HL-60 (cell line): Measurements from ENCODE around the gene WDR33.

ENCODE experiments used
- DNase-seq, 2 experiments: peaks; one replicate each; pipeline ENCODE4 v3.0.0-alpha.2; 2010 to 2020; ENCODE audit warnings: low read depth in 1 of 2, low spot score in 1 of 2
- H3K27ac ChIP-seq: fragments of 250-450 bp; sonication (Bioruptor Pico); replicated peaks from 2 replicates; pipeline ENCODE4 v1.5.1; 2020; ENCODE audit warnings: mild to moderate bottlenecking, moderate library complexity
- H3K27me3 ChIP-seq: fragments of 250-450 bp; sonication (Bioruptor Pico); 2 replicates; pipeline ENCODE4 v1.5.1; 2021; ENCODE audit warnings: mild to moderate bottlenecking, moderate library complexity; ENCODE audit not compliant: insufficient read depth, poor library complexity, severe bottlenecking
- H3K4me3 ChIP-seq: replicated peaks from 2 replicates; pipeline ENCODE4 v1.5.1; 2011; ENCODE audit warnings: mild to moderate bottlenecking, control low read depth, low read length; ENCODE audit not compliant: insufficient read depth
- GABPA ChIP-seq: IDR thresholded peaks from 2 replicates; pipeline ENCODE4 v1.6.1; 2012; ENCODE audit warnings: low read depth
- POLR2AphosphoS5 ChIP-seq: IDR thresholded peaks from 2 replicates; pipeline ENCODE4 v1.6.1; 2012; ENCODE audit warnings: low read depth
- SPI1 ChIP-seq: IDR thresholded peaks from 2 replicates; pipeline ENCODE4 v1.6.1; 2012; ENCODE audit warnings: low read depth, mild to moderate bottlenecking, borderline replicate concordance
- TF ChIP-seq, protein P1 (sequence below): IDR thresholded peaks from 2 replicates; pipeline ENCODE4 v1.6.1; 2012; ENCODE audit warnings: low read depth; ENCODE audit not compliant: insufficient replicate concordance
- TF ChIP-seq, protein P2 (sequence below): IDR thresholded peaks from one replicate; pipeline ENCODE4 v1.5.1; 2011; ENCODE audit warnings: low read length, control low read depth, inconsistent platforms; ENCODE audit not compliant: insufficient read depth

WDR33 gene

DNA sequence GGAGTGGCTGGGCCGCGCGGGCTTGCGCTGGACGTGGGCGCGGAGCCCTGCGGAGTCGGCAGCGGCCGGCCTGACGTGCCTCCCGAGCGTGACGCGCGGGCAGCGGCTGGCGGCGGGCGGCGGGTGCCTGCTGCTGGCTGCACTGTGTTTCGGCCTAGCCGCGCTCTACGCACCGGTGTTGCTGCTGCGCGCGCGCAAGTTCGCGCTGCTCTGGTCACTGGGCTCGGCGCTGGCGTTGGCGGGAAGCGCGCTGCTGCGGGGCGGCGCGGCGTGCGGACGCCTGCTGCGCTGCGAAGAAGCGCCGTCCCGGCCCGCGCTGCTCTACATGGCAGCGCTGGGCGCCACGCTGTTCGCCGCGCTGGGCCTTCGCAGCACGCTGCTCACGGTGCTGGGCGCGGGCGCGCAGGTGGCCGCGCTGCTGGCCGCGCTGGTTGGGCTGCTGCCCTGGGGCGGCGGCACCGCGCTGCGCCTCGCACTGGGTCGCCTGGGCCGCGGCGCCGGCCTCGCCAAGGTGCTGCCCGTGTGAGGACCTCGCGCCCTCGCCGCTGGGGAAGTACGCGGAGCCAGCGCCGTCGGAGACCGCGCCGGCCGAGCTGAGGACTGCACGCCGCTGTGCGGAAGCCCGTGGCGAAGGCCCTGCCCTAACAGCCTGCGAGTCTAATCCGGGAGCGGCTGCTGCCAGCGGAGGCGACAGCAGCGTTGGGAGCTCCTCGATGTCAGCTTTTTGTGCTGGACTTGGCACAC is 109.1 kb downstream of the WDR33 start:
- TF ChIP-seq SPI1 (peak; percentile 39; the same call in 1 of the 2 replicates), POLR2AphosphoS5 (peak; percentile 84)
- TF ChIP-seq, protein P1, sequence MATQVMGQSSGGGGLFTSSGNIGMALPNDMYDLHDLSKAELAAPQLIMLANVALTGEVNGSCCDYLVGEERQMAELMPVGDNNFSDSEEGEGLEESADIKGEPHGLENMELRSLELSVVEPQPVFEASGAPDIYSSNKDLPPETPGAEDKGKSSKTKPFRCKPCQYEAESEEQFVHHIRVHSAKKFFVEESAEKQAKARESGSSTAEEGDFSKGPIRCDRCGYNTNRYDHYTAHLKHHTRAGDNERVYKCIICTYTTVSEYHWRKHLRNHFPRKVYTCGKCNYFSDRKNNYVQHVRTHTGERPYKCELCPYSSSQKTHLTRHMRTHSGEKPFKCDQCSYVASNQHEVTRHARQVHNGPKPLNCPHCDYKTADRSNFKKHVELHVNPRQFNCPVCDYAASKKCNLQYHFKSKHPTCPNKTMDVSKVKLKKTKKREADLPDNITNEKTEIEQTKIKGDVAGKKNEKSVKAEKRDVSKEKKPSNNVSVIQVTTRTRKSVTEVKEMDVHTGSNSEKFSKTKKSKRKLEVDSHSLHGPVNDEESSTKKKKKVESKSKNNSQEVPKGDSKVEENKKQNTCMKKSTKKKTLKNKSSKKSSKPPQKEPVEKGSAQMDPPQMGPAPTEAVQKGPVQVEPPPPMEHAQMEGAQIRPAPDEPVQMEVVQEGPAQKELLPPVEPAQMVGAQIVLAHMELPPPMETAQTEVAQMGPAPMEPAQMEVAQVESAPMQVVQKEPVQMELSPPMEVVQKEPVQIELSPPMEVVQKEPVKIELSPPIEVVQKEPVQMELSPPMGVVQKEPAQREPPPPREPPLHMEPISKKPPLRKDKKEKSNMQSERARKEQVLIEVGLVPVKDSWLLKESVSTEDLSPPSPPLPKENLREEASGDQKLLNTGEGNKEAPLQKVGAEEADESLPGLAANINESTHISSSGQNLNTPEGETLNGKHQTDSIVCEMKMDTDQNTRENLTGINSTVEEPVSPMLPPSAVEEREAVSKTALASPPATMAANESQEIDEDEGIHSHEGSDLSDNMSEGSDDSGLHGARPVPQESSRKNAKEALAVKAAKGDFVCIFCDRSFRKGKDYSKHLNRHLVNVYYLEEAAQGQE = no peak
- H3K27ac ChIP-seq = peak overlapping the region; percentile 92
- H3K27me3 ChIP-seq = no peaks in the 10 kb centered on the region
- peak; percentile 61 to 85 for DNase-seq
- peak overlapping the region; percentile 34 for H3K4me3 ChIP-seq

DNA sequence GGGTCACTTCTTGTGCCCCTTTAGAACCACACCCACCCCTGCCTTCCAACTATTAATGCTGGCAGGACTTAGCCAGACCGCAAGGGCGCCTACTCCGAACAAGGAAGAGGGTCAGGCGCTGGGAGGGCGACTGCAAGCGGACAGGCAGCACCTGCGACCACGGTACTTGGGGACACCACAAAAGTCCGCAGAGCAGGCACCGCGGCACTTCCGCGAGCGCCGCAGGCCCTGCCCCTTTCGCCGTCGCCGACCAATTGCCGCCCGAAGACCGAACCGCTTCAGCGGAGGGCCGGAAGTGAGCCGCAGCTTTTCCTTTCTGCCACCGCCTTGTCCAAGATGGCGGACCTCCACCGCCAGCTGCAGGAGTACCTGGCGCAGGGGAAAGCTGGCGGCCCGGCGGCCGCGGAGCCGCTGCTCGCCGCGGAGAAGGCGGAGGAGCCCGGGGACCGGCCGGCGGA is 109.7 kb downstream of the WDR33 start, which contains the start of gene SFT2D3:
SFT2D3 (plus strand) TSS at position 305 of the 458 bp plus-strand sequence; CDS start at position 337, 32 bp downstream.
- TF ChIP-seq GABPA = peak; percentile 68
- TF ChIP-seq, protein P1 = peak; percentile 71
- peak; percentile 93 for TF ChIP-seq POLR2AphosphoS5
- no peak for TF ChIP-seq SPI1

DNA sequence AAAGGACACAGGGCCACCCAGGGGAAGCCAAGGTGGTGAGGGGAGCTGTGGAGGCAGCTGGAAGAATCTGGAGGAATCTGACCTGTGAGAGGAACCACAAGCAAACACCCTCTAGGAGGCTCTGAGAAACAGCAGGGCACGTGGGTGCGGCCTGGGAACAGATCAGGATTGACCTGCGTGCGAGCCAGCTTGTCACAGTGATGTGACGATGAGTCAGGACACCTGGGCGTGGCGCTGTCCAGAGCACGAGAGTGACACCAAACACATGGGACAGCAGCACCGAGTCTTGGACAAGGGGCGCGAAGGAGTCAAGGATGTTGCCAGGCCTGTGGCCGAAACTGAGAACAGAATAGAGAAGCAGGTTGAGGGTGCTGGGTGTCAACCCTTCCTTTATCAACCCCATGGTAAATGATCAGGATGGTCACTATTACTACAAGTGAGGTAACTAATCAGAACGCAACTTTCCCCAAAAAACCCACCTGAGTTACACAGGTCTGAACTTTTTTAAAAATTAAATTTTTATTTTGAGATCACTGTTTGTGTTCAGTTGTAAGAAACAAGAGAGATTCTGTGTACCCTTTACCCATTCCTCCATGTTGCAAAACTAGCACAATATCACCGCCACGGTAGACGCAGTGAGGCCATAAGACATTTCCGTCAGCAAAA is 110.3 kb downstream of the WDR33 start:
- Histone ChIP-seq H3K27me3 (no peaks in the 10 kb centered on the region), H3K27ac (peak overlapping the region; percentile 92), H3K4me3 (peak overlapping the region; percentile 34)
- TF ChIP-seq POLR2AphosphoS5 = no peak
- TF ChIP-seq, protein P2, sequence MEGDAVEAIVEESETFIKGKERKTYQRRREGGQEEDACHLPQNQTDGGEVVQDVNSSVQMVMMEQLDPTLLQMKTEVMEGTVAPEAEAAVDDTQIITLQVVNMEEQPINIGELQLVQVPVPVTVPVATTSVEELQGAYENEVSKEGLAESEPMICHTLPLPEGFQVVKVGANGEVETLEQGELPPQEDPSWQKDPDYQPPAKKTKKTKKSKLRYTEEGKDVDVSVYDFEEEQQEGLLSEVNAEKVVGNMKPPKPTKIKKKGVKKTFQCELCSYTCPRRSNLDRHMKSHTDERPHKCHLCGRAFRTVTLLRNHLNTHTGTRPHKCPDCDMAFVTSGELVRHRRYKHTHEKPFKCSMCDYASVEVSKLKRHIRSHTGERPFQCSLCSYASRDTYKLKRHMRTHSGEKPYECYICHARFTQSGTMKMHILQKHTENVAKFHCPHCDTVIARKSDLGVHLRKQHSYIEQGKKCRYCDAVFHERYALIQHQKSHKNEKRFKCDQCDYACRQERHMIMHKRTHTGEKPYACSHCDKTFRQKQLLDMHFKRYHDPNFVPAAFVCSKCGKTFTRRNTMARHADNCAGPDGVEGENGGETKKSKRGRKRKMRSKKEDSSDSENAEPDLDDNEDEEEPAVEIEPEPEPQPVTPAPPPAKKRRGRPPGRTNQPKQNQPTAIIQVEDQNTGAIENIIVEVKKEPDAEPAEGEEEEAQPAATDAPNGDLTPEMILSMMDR = no peak
- TF ChIP-seq, protein P1 = no peak
- DNase-seq = peak; percentile 15 to 61

More for the DNA sequence above, 109.7 kb downstream of the WDR33 start, which contains the start of gene SFT2D3:
- peak within 1 kb of the TSS; percentile 34 for H3K4me3 ChIP-seq
- H3K27ac ChIP-seq = peak within 1 kb of the TSS; percentile 92
- no peaks in the 10 kb centered on the region for H3K27me3 ChIP-seq
- DNase-seq = peak; percentile 85 to 95
